Coronary artery (tissue), 2 donors: ENCODE results near the gene PRKACB.

Experiments
- DNase-seq: peaks from one replicate; pipeline ENCODE4 v3.0.0-alpha.2; 2017; ENCODE audit warnings: low spot score
- H3K27ac ChIP-seq, 2 donors: fragments of 200-600 bp; sonication (generic); one replicate each; pipeline ENCODE4 v1.5.1; 2016 to 2019
- H3K4me3 ChIP-seq: fragments of 200-600 bp; sonication (generic); 2 replicates; pipeline ENCODE4 v1.5.1; 2016; ENCODE audit warnings: mild to moderate bottlenecking, moderate library complexity
- CTCF ChIP-seq: fragments of 200-600 bp; sonication (generic); IDR thresholded peaks from one replicate; pipeline ENCODE4 v1.5.1; 2019; ENCODE audit warnings: antibody characterized with exemption

PRKACB gene

GRCh38 chr1:84266748-84267147, 122.7 kb downstream of the PRKACB start:
- TF ChIP-seq CTCF = no peak
- no peak for DNase-seq
- Histone ChIP-seq H3K27ac (no peak overlapping the region), H3K4me3 (no peak overlapping the region)

GRCh38 chr1:84267476-84267875, 123.4 kb downstream of the PRKACB start:
- TF ChIP-seq CTCF = no peak
- no peak for DNase-seq
- Histone ChIP-seq H3K4me3 (no peak overlapping the region), H3K27ac (no peak overlapping the region)

GRCh38 chr1:84268346-84268745, 124.3 kb downstream of the PRKACB start:
- TF ChIP-seq CTCF = no peak
- Histone ChIP-seq H3K4me3 (no peak overlapping the region), H3K27ac (no peak overlapping the region)
- no peak for DNase-seq

GRCh38 chr1:84269306-84269705, 125.2 kb downstream of the PRKACB start:
- DNase-seq = no peak
- Histone ChIP-seq H3K4me3 (no peak overlapping the region), H3K27ac (no peak overlapping the region)
- no peak for TF ChIP-seq CTCF

- TF ChIP-seq CTCF = no peak
- DNase-seq = no peak
- no peak overlapping the region for H3K27ac ChIP-seq
- no peak overlapping the region for H3K4me3 ChIP-seq
Measured at GRCh38 chr1:84271441-84272151, 127.5 kb downstream of the PRKACB start.

- DNase-seq = no peak
- no peak overlapping the region for H3K4me3 ChIP-seq
- no peak overlapping the region for H3K27ac ChIP-seq
- no peak for TF ChIP-seq CTCF
Measured at GRCh38 chr1:84272401-84272800, 128.3 kb downstream of the PRKACB start.

GRCh38 chr1:84277343-84278059, 133.4 kb downstream of the PRKACB start:
- Histone ChIP-seq H3K4me3 (no peak overlapping the region), H3K27ac (no peak overlapping the region)
- no peak for TF ChIP-seq CTCF
- DNase-seq = no peak
